HG03378 (cell line): ENCODE data around the gene RAB29.
"Not testable (repeated sequence)": the region's sequence is repeated elsewhere in the genome, so short reads cannot be mapped to it uniquely, and the experiment has no call there.

ENCODE experiments used
- ATAC-seq: cut with Tn5 transposase; IDR thresholded peaks from one replicate; pipeline ENCODE4 v1.9.1; 2021; ENCODE audit warnings: mild to moderate bottlenecking, moderate library complexity; ENCODE audit not compliant: unreplicated experiment

Gene RAB29

GRCh38 chr1:205726619-205727125 is 48.6 kb downstream of the RAB29 start:
- no peak for ATAC-seq

GRCh38 chr1:205725514-205725913 is 49.8 kb downstream of the RAB29 start:
- ATAC-seq, result no peak

GRCh38 chr1:205720740-205721139 is 54.5 kb downstream of the RAB29 start:
- ATAC-seq, result not testable (repeated sequence)

GRCh38 chr1:205719762-205720161 is 55.5 kb downstream of the RAB29 start:
- ATAC-seq, result no peak

GRCh38 chr1:205719015-205719414 is 56.3 kb downstream of the RAB29 start:
- ATAC-seq, result no peak
